HepG2 (cell line): ENCODE data around the gene ARMH3. TPM values are rescaled to one million over a fixed set of nuclear protein-coding genes. Genes with fewer than 3 reads are reported as not detected.

Source experiments
- ATAC-seq: fragments of 200-7000 bp; cut with Tn5 transposase; 3 replicates; pipeline ENCODE4 v1.9.1; 2020; ENCODE audit warnings: mild to moderate bottlenecking, moderate library complexity
- BruUV-seq: library from RNA; stranded (reverse); fragments of 400-500 nt; replicated peaks from 2 replicates; lab custom pipeline; 2021; lab: Mats Ljungman, UMichigan
- CTCF ChIA-PET: fragments of 300-600 bp; formaldehyde crosslinking; extraction: SDS; loops from one replicate; lab custom pipeline; 2021; ENCODE audit warnings: low total read pairs, inconsistent platforms, low intra/inter-chr PET ratio; lab: Yijun Ruan, JAX
- POLR2A ChIA-PET: fragments of 350-600 bp; sonication (Branson Sonifier 250); formaldehyde crosslinking; loops from one replicate; lab custom pipeline; 2020; ENCODE audit warnings: antibody characterized with exemption, inconsistent platforms; lab: Yijun Ruan, JAX
- DNase-seq: peaks from one replicate; pipeline ENCODE4 v3.0.0-alpha.2; 2015; ENCODE audit warnings: low spot score
- FAIRE-seq: peaks from 3 replicates; lab custom pipeline; 2011; peaks lifted over from hg19 to GRCh38; lab: Jason Lieb, UNC
- H2AFZ ChIP-seq: one replicate; pipeline ENCODE4 v1.6.1; 2011; ENCODE audit warnings: low read length, inconsistent platforms
- H3K27ac ChIP-seq: fragments of 300-600 bp; 3 replicates; pipeline ENCODE4 v1.8.0; 2011; ENCODE audit warnings: mixed run types, mild to moderate bottlenecking, mixed read lengths, low read length, inconsistent platforms; ENCODE audit not compliant: insufficient read depth; ENCODE audit errors: extremely low read length
- H3K27me3 ChIP-seq, 2 experiments: fragments of 200-600 bp in 1 of 2; 2 replicates in 1 of 2; 3 replicates in 1 of 2; pipeline versions ENCODE4 v1.6.0 to v1.8.0; 2011; ENCODE audit warnings: low read length in 2 of 2, mild to moderate bottlenecking in 2 of 2, moderate library complexity in 2 of 2, inconsistent platforms in 1 of 2; ENCODE audit not compliant: insufficient read depth in 2 of 2, control insufficient read depth in 1 of 2
- H3K36me3 ChIP-seq, 2 experiments: fragments of 200-600 bp in 1 of 2; replicated peaks in 1 of 2; 2 replicates in 1 of 2; 3 replicates in 1 of 2; pipeline versions ENCODE4 v1.5.1 to v1.8.0; 2011; ENCODE audit warnings: low read length in 2 of 2, inconsistent platforms in 1 of 2; ENCODE audit not compliant: insufficient read depth in 2 of 2, control insufficient read depth in 1 of 2
- H3K4me1 ChIP-seq: 2 replicates; pipeline ENCODE4 v1.5.1; 2012; ENCODE audit warnings: low read length, inconsistent platforms; ENCODE audit not compliant: insufficient read depth
- H3K4me2 ChIP-seq: 2 replicates; pipeline ENCODE4 v1.6.0; 2011; ENCODE audit warnings: low read depth, low read length, inconsistent platforms
- H3K4me3 ChIP-seq, 3 experiments: fragments of 200-600 bp in 1 of 3; sonication (generic), shearing (Covaris generic) in 1 of 3; replicated peaks in 1 of 3; 2 replicates each; pipeline ENCODE4 v1.5.1; 2011 to 2016; ENCODE audit warnings: low read length in 3 of 3, inconsistent platforms in 2 of 3, low read depth in 2 of 3, mild to moderate bottlenecking in 2 of 3, control low read depth in 1 of 3, mixed read lengths in 1 of 3; ENCODE audit not compliant: insufficient read depth in 1 of 3
- H3K79me2 ChIP-seq: one replicate; pipeline ENCODE4 v1.6.1; 2011; ENCODE audit warnings: low read length, inconsistent platforms; ENCODE audit not compliant: insufficient read depth
- H3K9ac ChIP-seq: 2 replicates; pipeline ENCODE4 v1.6.0; 2011; ENCODE audit warnings: mild to moderate bottlenecking, low read depth, low read length, inconsistent platforms; ENCODE audit not compliant: insufficient read depth
- H3K9me3 ChIP-seq: 2 replicates; pipeline ENCODE4 v1.5.1; 2012; ENCODE audit warnings: mild to moderate bottlenecking, low read length
- H4K20me1 ChIP-seq: 2 replicates; pipeline ENCODE4 v1.6.0; 2011; ENCODE audit warnings: inconsistent platforms, mild to moderate bottlenecking, low read length, moderate library complexity; ENCODE audit not compliant: insufficient read depth
- FOSL1 ChIP-seq: sonication (generic); formaldehyde crosslinking; IDR thresholded peaks from 2 replicates; pipeline ENCODE4 v1.9.0; 2021; ENCODE audit warnings: missing genetic modification reagents, borderline replicate concordance
- RAD21 ChIP-seq: fragments of 450-650 bp; formaldehyde crosslinking; IDR thresholded peaks from 2 replicates; pipeline ENCODE4 v1.5.0; 2020; ENCODE audit warnings: mild to moderate bottlenecking
- SP2 ChIP-seq: sonication (generic); formaldehyde crosslinking; IDR thresholded peaks from 2 replicates; pipeline ENCODE4 v1.5.1; 2020; ENCODE audit warnings: mild to moderate bottlenecking, missing genetic modification reagents
- STAG1 ChIP-seq: sonication (generic); formaldehyde crosslinking; IDR thresholded peaks from 2 replicates; pipeline ENCODE4 v1.4.0; 2020; ENCODE audit warnings: missing genetic modification reagents
- ZNF354B ChIP-seq: sonication (generic); formaldehyde crosslinking; IDR thresholded peaks from 2 replicates; pipeline ENCODE4 v1.8.0; 2022; ENCODE audit warnings: mild to moderate bottlenecking, missing genetic modification reagents
- WGBS: methylation state at CpG from one replicate; pipeline ENCODE4 v1.1.6; 2017; ENCODE audit warnings: low lambda C conversion rate; 5-methylcytosine and 5-hydroxymethylcytosine counted together
- in situ Hi-C: cut with HindIII; loops from 2 replicates; pipeline ENCODE4 v1.10.0; 2017; ENCODE audit warnings: low pct_unique_long_range_greater_than_20kb; ENCODE audit not compliant: extremely low pct_ligation_motif_present
- intact Hi-C: fragments of 100-400 bp; cut with micrococcal nuclease; formaldehyde crosslinking; loops from one replicate; pipeline ENCODE4 v1.10.0; 2022; ENCODE audit not compliant: unreplicated experiment
- polyA plus RNA-seq, 8 experiments: library from polyadenylated mRNA; depleted of rRNA in 3 of 8; stranded (reverse) in 7 of 8; unstranded in 1 of 8; fragments of >200 nt; fragmentation: Illumina TruSeq in 4 of 8; extraction: Trizol in 4 of 8; gene quantifications; 2 replicates each; pipeline versions ENCODE4 v1.2.1 to v1.2.3, GENCODE V29; 2011 to 2016; ENCODE audit warnings: low read depth in 4 of 8, missing spikeins in 1 of 8, mixed read lengths in 1 of 8; ENCODE audit not compliant: insufficient read depth in 1 of 8
- total RNA-seq, 5 experiments: library from RNA; depleted of rRNA; stranded (reverse); fragments of >200 nt; fragmentation: Illumina TruSeq; extraction: Trizol; gene quantifications; 2 replicates each; pipeline ENCODE4 v1.2.3, GENCODE V29; 2016; ENCODE audit warnings: low read depth in 1 of 5
- TF ChIP-seq, protein P1 (sequence below): sonication (generic); formaldehyde crosslinking; IDR thresholded peaks from 2 replicates; pipeline ENCODE4 v1.4.0; 2020; ENCODE audit warnings: mild to moderate bottlenecking, missing genetic modification reagents
- TF ChIP-seq, protein P2 (sequence below): sonication (generic); formaldehyde crosslinking; IDR thresholded peaks from 2 replicates; pipeline ENCODE4 v1.5.0; 2020; ENCODE audit warnings: missing genetic modification reagents

Gene ARMH3
- total and polyA plus RNA-seq, 2 of the 13 experiments (the other 11 are each of a cell fraction or from before 2014, with no cell fraction given) = 8.4 to 16.9 TPM

DNA sequence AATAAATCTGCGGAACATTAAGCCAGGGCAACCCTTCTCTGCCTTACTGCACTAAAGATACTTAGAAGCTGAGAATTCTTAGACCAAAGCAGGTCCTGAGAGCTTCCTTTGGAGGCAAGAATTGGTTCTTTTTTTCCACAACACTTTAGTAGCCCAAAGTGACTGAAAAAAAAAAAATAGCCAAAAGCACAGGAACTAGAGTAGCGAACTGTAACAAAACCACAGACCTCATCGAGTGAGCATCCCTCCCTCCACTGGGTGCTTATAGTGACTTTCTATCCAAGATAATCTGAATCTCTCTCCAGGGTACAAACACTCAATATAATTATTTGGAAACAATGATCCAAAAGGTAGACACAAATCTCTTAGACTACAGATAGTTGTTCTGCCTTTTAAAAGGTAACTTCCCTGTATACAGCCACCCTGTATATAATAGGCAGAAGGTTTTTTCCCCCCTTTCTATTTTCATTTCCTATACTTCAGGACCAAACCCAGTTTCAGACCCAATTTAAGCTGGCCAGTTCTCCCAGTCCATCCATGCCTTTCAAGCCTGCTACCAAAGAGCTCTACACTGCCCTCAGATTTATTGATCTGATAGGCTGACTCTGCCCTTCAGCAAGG, 180.8 kb downstream of the ARMH3 start:
- no peak overlapping the region for H2AFZ ChIP-seq
- DNase-seq = no peak
- POLR2A ChIA-PET = no interaction called here
- no peak overlapping the region for H3K9ac ChIP-seq
- no peak overlapping the region for H3K4me3 ChIP-seq
- TF ChIP-seq, protein P1, sequence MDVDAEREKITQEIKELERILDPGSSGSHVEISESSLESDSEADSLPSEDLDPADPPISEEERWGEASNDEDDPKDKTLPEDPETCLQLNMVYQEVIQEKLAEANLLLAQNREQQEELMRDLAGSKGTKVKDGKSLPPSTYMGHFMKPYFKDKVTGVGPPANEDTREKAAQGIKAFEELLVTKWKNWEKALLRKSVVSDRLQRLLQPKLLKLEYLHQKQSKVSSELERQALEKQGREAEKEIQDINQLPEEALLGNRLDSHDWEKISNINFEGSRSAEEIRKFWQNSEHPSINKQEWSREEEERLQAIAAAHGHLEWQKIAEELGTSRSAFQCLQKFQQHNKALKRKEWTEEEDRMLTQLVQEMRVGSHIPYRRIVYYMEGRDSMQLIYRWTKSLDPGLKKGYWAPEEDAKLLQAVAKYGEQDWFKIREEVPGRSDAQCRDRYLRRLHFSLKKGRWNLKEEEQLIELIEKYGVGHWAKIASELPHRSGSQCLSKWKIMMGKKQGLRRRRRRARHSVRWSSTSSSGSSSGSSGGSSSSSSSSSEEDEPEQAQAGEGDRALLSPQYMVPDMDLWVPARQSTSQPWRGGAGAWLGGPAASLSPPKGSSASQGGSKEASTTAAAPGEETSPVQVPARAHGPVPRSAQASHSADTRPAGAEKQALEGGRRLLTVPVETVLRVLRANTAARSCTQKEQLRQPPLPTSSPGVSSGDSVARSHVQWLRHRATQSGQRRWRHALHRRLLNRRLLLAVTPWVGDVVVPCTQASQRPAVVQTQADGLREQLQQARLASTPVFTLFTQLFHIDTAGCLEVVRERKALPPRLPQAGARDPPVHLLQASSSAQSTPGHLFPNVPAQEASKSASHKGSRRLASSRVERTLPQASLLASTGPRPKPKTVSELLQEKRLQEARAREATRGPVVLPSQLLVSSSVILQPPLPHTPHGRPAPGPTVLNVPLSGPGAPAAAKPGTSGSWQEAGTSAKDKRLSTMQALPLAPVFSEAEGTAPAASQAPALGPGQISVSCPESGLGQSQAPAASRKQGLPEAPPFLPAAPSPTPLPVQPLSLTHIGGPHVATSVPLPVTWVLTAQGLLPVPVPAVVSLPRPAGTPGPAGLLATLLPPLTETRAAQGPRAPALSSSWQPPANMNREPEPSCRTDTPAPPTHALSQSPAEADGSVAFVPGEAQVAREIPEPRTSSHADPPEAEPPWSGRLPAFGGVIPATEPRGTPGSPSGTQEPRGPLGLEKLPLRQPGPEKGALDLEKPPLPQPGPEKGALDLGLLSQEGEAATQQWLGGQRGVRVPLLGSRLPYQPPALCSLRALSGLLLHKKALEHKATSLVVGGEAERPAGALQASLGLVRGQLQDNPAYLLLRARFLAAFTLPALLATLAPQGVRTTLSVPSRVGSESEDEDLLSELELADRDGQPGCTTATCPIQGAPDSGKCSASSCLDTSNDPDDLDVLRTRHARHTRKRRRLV (CRISPR knock-in tag) = no peak
- TF ChIP-seq, all 625 proteins: peak for 0
- intact Hi-C loops = no loop called here
- CTCF ChIA-PET = no interaction called here
- Histone ChIP-seq H3K27me3 (no peaks in the 10 kb centered on the region), H3K4me2 (no peak overlapping the region), H3K9me3 (no peaks in the 10 kb centered on the region), H3K27ac (no peak overlapping the region), H3K36me3 (peaks cover 0 to 1% of the 10 kb centered on the region in 2 experiments; a peak in 2 of 5 replicates), H3K79me2 (no peaks in the 10 kb centered on the region), H3K4me1 (no peaks in the 10 kb centered on the region), H4K20me1 (no peaks in the 10 kb centered on the region)
- BruUV-seq = no TSS peak
- ATAC-seq (no peak), FAIRE-seq (no peak)
- in situ Hi-C loops = no loop called here
- WGBS = 97% methylated on average over 3 of the region's 3 CpGs

DNA sequence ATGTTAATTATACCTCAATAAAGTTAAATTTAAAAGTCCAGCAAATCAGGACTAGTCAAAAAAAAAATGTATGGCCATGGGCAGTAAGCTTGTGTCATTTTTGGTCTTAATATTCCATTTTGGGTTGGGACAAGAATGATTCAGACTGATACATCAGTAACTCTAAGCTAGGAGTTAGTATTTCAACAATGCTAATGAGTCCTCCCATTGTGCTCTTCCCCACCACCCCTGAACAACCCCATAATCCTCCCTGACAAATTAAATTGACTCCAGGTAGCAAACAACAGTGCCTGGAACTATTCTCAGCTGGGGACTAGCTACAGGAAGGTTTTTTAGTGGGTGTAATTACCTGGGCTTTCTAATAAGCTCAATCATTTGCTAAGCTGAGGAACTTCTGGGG, 181.7 kb downstream of the ARMH3 start:
- Histone ChIP-seq H3K4me1 (no peaks in the 10 kb centered on the region), H3K4me3 (no peak overlapping the region), H2AFZ (no peak overlapping the region), H3K27ac (no peak overlapping the region), H4K20me1 (no peaks in the 10 kb centered on the region), H3K4me2 (no peak overlapping the region), H3K36me3 (no peaks in the 10 kb centered on the region; a peak in 2 of 5 replicates), H3K79me2 (no peaks in the 10 kb centered on the region), H3K9ac (no peak overlapping the region), H3K27me3 (no peaks in the 10 kb centered on the region), H3K9me3 (no peaks in the 10 kb centered on the region)
- DNase-seq (no peak), ATAC-seq (no peak), FAIRE-seq (no peak)
- BruUV-seq = no TSS peak
- ChIA-PET CTCF (no interaction called here), POLR2A (no interaction called here)
- intact Hi-C loops = no loop called here
- in situ Hi-C loops = no loop called here
- no peak for TF ChIP-seq STAG1 (CRISPR knock-in tag)
- TF ChIP-seq SP2 (CRISPR knock-in tag) = no peak
- TF ChIP-seq FOSL1 = no peak
- no peak for TF ChIP-seq RAD21 (CRISPR knock-in tag)
- TF ChIP-seq, protein P2, sequence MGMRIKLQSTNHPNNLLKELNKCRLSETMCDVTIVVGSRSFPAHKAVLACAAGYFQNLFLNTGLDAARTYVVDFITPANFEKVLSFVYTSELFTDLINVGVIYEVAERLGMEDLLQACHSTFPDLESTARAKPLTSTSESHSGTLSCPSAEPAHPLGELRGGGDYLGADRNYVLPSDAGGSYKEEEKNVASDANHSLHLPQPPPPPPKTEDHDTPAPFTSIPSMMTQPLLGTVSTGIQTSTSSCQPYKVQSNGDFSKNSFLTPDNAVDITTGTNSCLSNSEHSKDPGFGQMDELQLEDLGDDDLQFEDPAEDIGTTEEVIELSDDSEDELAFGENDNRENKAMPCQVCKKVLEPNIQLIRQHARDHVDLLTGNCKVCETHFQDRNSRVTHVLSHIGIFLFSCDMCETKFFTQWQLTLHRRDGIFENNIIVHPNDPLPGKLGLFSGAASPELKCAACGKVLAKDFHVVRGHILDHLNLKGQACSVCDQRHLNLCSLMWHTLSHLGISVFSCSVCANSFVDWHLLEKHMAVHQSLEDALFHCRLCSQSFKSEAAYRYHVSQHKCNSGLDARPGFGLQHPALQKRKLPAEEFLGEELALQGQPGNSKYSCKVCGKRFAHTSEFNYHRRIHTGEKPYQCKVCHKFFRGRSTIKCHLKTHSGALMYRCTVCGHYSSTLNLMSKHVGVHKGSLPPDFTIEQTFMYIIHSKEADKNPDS = no peak
- TF ChIP-seq ZNF354B (CRISPR knock-in tag) = no peak
